Transverse colon (tissue), 3 donors: ENCODE measurements around the gene COL23A1.
"Not testable (repeated sequence)": the region's sequence is repeated elsewhere in the genome, so short reads cannot be mapped to it uniquely, and the experiment has no call there.

Source experiments
- CTCF ChIP-seq, 5 experiments: fragments of 200-600 bp in 3 of 5; fragments of 450-650 bp in 2 of 5; sonication (generic) in 3 of 5; IDR thresholded peaks; 1 replicate in 2 of 5; 2 replicates in 3 of 5; pipeline ENCODE4 v1.5.1; 2016 to 2017; ENCODE audit warnings: antibody characterized with exemption in 5 of 5, inconsistent platforms in 3 of 5, mild to moderate bottlenecking in 2 of 5, moderate library complexity in 1 of 5
- POLR2A ChIP-seq: fragments of 450-650 bp; IDR thresholded peaks from one replicate; pipeline ENCODE4 v1.6.1; 2016; ENCODE audit warnings: antibody characterized with exemption, mild to moderate bottlenecking, moderate library complexity

- TF ChIP-seq CTCF (IDR thresholded peaks at IDR 0.05); POLR2A: not testable (repeated sequence)
These were observed 392.0 kb downstream of the COL23A1 start for GRCh38 chr5:178198151-178198550.
